ENCODE data around the gene FAAP20.
"Not testable (repeated sequence)": the region's sequence is repeated elsewhere in the genome, so short reads cannot be mapped to it uniquely, and the experiment has no call there.

The FAAP20 gene

GRCh38 chr1:2163205-2163604 is 31.4 kb downstream of the FAAP20 start:
- no peak for DNase-seq (ENCODE audit: extremely low read depth in 1 of 2, low read depth in 1 of 2)

- DNase-seq (ENCODE audit: extremely low read depth in 1 of 2, low read depth in 1 of 2) = no peak
These were observed 33.9 kb downstream of the FAAP20 start for GRCh38 chr1:2160451-2161300.

GRCh38 chr1:2159124-2159523 is 35.4 kb downstream of the FAAP20 start:
- DNase-seq (ENCODE audit: extremely low read depth in 1 of 2, low read depth in 1 of 2) = no peak

- DNase-seq (ENCODE audit: extremely low read depth in 1 of 2, low read depth in 1 of 2) = no peak
These were observed 36.3 kb downstream of the FAAP20 start for GRCh38 chr1:2158272-2158671.

- no peak for DNase-seq (ENCODE audit: extremely low read depth in 1 of 2, low read depth in 1 of 2)
These were observed 36.7 kb downstream of the FAAP20 start for GRCh38 chr1:2157856-2158255.

GRCh38 chr1:2156866-2157265 is 37.7 kb downstream of the FAAP20 start:
- DNase-seq (ENCODE audit: extremely low read depth in 1 of 2, low read depth in 1 of 2) = no peak

GRCh38 chr1:2155788-2156187 is 38.8 kb downstream of the FAAP20 start:
- no peak for DNase-seq (ENCODE audit: extremely low read depth in 1 of 2, low read depth in 1 of 2)

- no peak for DNase-seq (ENCODE audit: extremely low read depth in 1 of 2, low read depth in 1 of 2)
These were observed 39.4 kb downstream of the FAAP20 start for GRCh38 chr1:2155147-2155598.

GRCh38 chr1:2154022-2154421 is 40.5 kb downstream of the FAAP20 start:
- DNase-seq (ENCODE audit: extremely low read depth in 1 of 2, low read depth in 1 of 2) = no peak

GRCh38 chr1:2152954-2153353 is 41.6 kb downstream of the FAAP20 start:
- peak in 1 of 2 donors; percentile 27 for DNase-seq (ENCODE audit: extremely low read depth in 1 of 2, low read depth in 1 of 2)

GRCh38 chr1:2151911-2152310 is 42.7 kb downstream of the FAAP20 start:
- no peak for DNase-seq (ENCODE audit: extremely low read depth in 1 of 2, low read depth in 1 of 2)

GRCh38 chr1:2151252-2151651 is 43.3 kb downstream of the FAAP20 start:
- no peak for DNase-seq (ENCODE audit: extremely low read depth in 1 of 2, low read depth in 1 of 2)

GRCh38 chr1:2150801-2151200 is 43.8 kb downstream of the FAAP20 start:
- no peak for DNase-seq (ENCODE audit: extremely low read depth in 1 of 2, low read depth in 1 of 2)

GRCh38 chr1:2148691-2149090 is 45.9 kb downstream of the FAAP20 start:
- peak; percentile 24 to 44 for DNase-seq (ENCODE audit: extremely low read depth in 1 of 2, low read depth in 1 of 2)

- not testable (repeated sequence) for DNase-seq (ENCODE audit: extremely low read depth in 1 of 2, low read depth in 1 of 2)
These were observed 46.7 kb downstream of the FAAP20 start for GRCh38 chr1:2147869-2148268.

GRCh38 chr1:2146836-2147517 is 47.6 kb downstream of the FAAP20 start:
- DNase-seq (ENCODE audit: extremely low read depth in 1 of 2, low read depth in 1 of 2) = no peak

GRCh38 chr1:2145946-2146835 is 48.4 kb downstream of the FAAP20 start:
- DNase-seq (ENCODE audit: extremely low read depth in 1 of 2, low read depth in 1 of 2) = no peak

- DNase-seq (ENCODE audit: extremely low read depth in 1 of 2, low read depth in 1 of 2) = no peak
These were observed 50.0 kb downstream of the FAAP20 start for GRCh38 chr1:2144501-2145090.

GRCh38 chr1:2143814-2144500 is 50.6 kb downstream of the FAAP20 start:
- DNase-seq (ENCODE audit: extremely low read depth in 1 of 2, low read depth in 1 of 2) = no peak

GRCh38 chr1:2141025-2141424 is 53.5 kb downstream of the FAAP20 start:
- no peak for DNase-seq (ENCODE audit: extremely low read depth in 1 of 2, low read depth in 1 of 2)

All from activated CD8-positive, alpha-beta memory T cell treated with anti-CD3 and anti-CD28 coated beads for 1 hour (primary cell).